GM12865 (cell line): ENCODE measurements around the gene CHRDL2.
A peak's percentile ranks its signal among the peaks of the same experiment; 100 is the strongest.
"Not testable (repeated sequence)": the region's sequence is repeated elsewhere in the genome, so short reads cannot be mapped to it uniquely, and the experiment has no call there.

Source experiments
- DNase-seq: peaks from one replicate; pipeline ENCODE4 v3.0.0; 2010; ENCODE audit warnings: low read depth
- H3K4me3 ChIP-seq: 2 replicates; pipeline ENCODE4 v1.5.1; 2011; ENCODE audit warnings: mild to moderate bottlenecking, low read depth, low read length, control low read depth
- TF ChIP-seq, protein P1 (sequence below): IDR thresholded peaks from 2 replicates; pipeline ENCODE4 v1.5.1; 2011; ENCODE audit warnings: low read length, control low read depth, low read depth, inconsistent platforms; ENCODE audit not compliant: insufficient read depth; ENCODE audit errors: missing control alignments

Gene CHRDL2

DNA sequence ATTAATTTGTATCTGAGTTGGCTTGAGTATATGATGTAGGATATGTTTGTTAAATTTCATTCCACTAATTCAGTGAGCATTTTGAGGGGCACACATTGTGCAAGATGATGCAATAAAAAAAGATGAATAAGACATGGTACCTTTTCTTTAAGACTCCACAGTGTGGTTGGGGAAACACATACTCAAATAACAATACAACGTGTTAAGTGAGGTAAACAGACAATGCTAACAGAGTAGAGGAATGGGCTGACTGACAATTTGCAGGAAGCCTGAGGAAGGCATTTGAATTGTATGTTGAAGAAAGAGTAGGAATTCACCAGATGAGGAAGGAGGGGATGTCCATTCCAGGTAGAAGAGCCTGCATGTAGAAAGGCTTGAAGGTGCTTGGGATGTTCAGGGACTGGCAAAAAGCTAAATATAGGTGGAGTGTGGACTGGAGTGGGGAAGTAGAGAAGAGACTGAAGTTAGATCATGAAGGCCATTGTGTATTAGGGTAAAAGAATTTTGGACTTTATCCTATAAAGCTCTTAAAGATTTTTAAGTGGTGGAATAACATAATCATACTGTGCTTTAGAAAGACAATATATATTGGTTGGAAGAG is 24.3 kb upstream of the CHRDL2 start:
- H3K4me3 ChIP-seq: no peak overlapping the region
- DNase-seq: no peak
- TF ChIP-seq, protein P1, sequence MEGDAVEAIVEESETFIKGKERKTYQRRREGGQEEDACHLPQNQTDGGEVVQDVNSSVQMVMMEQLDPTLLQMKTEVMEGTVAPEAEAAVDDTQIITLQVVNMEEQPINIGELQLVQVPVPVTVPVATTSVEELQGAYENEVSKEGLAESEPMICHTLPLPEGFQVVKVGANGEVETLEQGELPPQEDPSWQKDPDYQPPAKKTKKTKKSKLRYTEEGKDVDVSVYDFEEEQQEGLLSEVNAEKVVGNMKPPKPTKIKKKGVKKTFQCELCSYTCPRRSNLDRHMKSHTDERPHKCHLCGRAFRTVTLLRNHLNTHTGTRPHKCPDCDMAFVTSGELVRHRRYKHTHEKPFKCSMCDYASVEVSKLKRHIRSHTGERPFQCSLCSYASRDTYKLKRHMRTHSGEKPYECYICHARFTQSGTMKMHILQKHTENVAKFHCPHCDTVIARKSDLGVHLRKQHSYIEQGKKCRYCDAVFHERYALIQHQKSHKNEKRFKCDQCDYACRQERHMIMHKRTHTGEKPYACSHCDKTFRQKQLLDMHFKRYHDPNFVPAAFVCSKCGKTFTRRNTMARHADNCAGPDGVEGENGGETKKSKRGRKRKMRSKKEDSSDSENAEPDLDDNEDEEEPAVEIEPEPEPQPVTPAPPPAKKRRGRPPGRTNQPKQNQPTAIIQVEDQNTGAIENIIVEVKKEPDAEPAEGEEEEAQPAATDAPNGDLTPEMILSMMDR: no peak

DNA sequence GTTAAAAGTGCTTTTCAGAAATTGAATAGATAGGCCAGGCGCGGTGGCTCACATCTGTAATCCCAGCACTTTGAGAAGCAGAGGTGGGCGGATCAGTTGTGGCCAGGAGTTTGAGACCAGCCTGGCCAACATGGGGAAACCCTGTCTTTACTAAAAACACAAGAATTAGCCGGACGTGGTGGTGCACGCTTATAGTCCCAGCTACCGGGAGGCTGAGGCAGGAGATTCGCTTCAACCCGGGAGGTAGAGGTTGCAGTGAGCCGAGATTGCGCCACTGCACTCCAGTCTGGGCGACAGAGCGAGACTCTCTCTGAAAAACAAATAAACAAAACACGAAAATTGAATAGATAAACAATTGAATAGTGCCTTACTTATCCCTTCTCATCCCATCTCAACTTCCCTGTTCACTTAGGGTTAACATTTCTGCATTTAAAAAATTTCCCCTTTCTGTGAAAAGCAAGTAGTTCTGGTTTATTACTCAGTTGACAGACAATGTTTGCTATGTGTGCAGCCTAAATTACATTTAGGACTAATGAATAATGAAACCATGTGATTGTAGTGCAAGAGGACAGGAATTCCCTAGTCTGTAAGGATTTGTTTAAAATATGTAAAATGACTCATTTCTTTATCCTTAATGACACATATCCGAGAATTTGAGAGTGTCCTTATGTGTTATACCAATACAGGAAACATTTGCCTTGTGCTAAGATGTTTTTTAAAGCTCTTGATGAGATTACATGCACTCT is 23.5 kb upstream of the CHRDL2 start:
- peak; percentile 65 for DNase-seq
- H3K4me3 ChIP-seq: no peak overlapping the region
- TF ChIP-seq, protein P1: no peak

DNA sequence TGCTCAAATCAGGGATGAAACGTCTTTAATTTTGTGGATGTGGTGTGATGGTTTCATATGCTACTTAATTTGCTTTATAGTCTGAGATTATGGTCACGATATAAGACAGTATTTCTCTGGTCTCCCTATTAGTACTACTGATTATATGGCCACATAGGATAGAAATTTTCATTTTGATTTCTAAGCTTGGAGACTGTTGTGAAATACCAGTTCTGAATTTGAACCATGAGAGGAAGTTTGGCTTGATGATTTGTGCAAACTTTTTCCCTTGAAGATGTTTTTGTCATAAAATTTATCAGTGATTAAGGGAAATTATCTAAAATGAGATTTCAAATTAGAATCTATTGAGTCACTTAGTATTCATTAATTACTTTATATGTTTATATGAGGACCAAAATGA is 20.1 kb upstream of the CHRDL2 start:
- TF ChIP-seq, protein P1: no peak
- H3K4me3 ChIP-seq: no peak overlapping the region
- DNase-seq: no peak

DNA sequence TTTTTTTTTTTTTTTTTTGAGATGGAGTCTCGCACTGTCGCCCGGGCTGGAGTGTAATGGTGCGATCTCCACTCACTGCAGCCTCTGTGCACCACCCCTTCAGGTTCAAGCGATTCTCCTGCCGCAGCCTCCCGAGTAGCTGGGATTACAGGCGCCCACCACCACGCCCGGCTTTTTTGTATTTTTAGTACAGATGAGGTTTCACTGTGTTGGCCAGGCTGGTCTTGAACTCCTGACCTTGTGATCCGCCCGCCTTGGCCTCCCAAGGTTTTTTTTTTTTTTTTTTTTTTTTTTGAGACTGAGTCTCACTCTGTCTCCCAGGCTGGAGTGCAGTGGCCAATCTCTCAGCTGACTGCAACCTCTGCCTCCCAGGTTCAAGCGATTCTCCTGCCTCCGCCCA is 19.4 kb upstream of the CHRDL2 start:
- not testable (repeated sequence) for H3K4me3 ChIP-seq, DNase-seq

DNA sequence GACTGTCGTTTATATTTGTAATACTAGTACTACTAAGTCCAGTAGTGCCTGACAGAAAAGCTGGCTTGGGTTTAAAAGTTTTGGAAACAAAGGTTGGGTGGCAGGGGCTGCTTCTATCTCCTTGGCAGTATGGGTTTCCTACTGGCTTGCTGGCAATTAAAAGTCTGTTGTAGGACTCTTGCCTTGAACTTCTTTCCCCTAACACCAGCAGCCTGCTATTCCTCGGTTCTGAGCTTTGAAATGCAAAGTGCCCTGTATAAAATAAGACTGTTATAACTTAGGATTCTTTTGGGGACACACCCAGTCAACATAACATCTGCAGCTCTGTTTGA is 18.7 kb upstream of the CHRDL2 start:
- DNase-seq: peak; percentile 9
- peak overlapping the region; percentile 82 for H3K4me3 ChIP-seq
- TF ChIP-seq, protein P1: no peak

DNA sequence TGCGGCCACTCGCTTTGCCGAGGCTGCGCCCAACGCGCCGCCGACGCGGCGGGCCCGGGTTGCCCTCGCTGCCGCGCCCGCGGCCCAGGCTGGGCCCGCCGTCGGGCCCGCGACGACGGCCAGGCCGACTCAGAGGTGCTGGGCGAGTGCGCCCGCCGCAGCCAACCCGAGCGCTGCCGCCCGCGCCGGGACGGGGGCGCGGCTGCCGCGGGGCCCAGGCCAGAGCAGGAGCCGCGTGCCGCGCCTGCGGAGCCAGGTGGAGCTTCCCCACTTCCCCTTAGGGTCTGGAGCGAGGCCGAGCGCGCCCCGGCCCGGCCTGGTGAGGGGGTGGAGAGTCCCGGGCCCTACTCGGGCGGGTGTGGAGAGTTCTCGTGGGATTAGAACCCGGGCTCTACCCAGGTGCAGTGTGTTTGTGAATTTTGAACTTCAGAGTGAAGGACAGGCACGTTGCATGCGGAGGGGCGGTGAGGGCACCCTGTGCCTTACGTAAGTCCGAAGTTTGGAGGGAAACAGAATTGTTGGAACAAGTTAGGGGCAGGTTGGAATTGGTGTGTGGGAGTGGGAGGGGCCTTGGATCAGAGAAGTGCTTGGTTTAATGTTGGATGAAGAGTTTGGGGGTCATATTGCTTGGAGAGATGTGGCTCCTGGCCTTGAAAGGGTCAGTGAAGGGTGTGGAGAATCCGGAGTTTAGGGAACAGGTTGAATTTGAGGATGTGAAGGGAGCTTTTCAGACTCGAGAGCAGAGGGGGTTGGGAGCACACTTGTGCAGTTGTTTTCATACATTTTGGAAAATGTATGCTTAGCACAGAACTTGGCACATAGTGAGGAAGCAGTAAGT is 18.1 kb upstream of the CHRDL2 start:
- DNase-seq: peak; percentile 77
- H3K4me3 ChIP-seq: peak overlapping the region; percentile 82
- TF ChIP-seq, protein P1: no peak
